GM21381 (cell line): Measurements from ENCODE around the gene MGME1.
"Not testable (repeated sequence)": the region's sequence is repeated elsewhere in the genome, so short reads cannot be mapped to it uniquely, and the experiment has no call there.

Experiments
- ATAC-seq: cut with Tn5 transposase; IDR thresholded peaks from one replicate; pipeline ENCODE4 v1.9.1; 2021; ENCODE audit warnings: mild to moderate bottlenecking, moderate library complexity; ENCODE audit not compliant: unreplicated experiment

MGME1 gene

GRCh38 chr20:17959257-17959627 is 9.6 kb upstream of the MGME1 start:
- no peak for ATAC-seq

DNA sequence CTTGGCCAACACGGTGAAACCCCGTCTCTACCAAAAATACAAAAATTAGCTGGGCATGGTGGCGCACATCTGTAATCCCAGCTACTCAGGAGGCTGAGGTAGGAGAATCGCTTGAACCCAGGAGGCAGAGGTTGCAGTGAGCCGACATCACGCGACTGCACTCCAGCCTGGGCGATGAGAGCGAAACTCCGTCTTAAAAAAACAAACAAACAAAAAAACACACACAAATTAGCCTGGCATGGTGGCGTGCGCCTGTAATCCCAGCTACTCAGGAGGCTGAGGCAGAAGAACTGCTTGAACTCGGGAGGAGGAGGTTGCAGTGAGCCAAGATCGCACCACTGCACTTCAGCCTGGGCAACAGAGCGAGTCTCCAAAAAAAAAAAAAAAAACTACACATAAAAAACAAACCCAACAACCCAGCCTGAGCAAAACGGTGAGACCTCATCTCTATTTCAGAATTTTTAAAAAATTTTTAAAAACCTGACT is 8.4 kb upstream of the MGME1 start:
- ATAC-seq, result not testable (repeated sequence)

DNA sequence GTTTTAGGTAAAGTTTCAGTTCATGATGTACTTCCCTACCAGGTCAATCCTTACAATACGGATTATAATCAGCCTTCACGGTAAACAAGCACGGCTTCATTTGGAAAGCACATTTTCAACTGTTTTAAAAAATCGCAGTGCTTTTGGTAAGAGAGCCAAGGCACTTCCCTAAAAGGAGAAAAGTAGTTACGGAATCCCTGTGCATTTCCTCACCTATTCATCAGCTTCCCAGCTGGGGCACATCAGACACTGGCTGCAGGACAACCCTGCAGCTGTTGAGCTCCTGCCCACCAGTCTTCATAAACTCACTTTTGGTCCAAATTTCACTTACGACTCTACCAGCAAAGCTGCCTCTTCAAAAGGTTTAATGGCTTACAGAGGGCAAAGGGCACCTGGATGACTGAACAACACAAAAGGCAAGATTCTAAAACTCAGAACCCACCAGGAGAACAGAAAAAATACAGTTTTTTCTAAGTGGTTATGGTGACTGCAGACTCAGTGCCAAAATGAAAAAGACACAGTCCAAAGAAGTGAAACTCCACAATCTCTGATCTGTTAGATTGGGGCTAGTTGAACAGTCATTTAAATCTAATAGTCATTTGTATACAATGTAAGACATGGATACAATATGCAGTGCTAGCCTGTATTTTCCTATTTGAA is 7.8 kb upstream of the MGME1 start:
- no peak for ATAC-seq

GRCh38 chr20:17961587-17961940 is 7.3 kb upstream of the MGME1 start:
- no peak for ATAC-seq

GRCh38 chr20:17963114-17963897 is 5.5 kb upstream of the MGME1 start:
- ATAC-seq, result no peak

- ATAC-seq, result no peak
Measured at GRCh38 chr20:17964073-17964472, 4.7 kb upstream of the MGME1 start.

DNA sequence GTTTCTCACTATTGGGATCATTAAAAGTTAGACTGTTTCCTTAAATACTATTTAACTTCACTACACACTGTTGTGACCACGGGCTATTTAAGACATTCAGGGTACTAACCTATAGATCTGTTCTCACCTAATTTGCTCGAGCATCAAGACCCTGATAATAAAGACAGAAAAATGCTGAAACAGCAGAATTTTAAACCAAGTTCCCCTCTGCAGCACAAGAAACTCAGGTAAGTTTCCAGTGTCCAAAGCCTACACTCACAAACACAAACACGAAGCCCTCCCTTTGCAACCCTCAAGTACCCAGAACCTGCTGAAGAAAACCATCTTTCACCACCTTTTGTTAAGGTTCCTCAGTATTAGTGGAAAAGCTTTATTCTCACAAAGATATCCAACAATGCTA is 4.2 kb upstream of the MGME1 start:
- no peak for ATAC-seq

DNA sequence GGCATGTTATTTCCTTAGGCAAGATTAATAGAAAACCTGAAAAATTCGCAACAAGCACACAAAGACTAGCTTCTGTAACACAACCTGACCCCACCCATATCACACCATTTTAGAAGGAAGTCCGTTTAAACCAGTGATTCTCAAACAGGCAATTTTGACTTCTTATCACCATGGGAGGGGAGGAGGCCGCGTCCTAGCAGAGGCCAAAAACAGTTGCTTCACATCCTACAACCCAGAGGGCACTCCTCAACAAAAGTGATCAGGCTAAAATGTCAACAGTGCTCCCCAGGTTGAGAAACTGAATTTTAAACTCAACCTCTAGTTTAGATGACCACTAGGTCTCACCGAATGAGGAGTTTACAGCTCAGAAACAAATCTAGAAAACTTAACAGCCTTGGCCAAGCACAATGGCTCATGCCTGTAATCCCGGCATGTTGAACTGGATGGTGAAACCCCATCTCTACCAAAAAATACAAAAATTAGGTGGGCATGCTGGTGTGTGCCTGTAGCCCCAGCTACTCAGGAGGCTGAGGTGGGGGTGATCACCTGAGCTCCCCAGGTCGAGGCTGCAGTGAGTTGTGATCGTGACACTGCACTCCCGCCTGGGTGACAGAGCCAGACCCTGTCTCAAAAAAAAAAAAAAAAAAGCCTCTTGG is 3.6 kb upstream of the MGME1 start:
- no peak for ATAC-seq

DNA sequence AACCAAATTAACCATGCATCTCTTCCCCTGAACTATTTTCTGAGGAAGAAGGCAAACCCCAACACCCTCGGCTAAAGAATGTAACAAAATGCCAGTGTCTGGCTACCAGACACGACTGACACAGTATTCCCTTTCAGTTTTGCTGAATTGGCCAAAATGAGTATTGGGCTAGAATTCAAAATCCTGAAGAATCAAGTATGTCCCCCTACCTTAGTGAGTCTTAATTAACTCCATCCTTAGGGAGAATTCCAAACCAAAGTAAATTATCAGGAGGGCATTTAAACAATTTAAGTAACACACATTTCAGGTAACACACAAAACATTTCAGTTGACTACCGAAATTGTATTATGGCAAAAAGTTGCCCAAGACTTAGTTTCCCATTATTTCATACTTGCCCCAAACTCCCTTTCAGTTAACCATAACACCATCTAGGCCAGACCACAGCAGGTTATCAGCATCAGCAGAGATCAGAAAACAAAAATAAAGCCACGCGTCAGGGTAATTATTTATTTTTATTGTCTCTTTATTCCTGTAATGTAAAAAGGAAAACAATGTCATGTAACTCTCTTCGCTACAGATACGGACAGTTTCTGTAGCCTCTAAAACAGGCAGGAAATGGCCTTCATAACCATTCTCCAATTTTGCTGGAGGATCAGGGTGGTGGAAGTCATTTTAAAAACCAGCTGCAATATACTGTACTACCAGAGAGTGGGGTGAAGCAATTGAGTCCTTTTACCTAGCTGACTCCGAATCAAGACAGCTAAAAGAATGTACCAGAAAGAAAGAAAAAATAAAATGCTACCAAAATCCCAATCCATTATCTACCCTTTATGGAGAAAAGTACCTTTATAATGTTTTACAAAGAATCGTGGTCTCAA is 2.1 kb upstream of the MGME1 start:
- no peak for ATAC-seq

DNA sequence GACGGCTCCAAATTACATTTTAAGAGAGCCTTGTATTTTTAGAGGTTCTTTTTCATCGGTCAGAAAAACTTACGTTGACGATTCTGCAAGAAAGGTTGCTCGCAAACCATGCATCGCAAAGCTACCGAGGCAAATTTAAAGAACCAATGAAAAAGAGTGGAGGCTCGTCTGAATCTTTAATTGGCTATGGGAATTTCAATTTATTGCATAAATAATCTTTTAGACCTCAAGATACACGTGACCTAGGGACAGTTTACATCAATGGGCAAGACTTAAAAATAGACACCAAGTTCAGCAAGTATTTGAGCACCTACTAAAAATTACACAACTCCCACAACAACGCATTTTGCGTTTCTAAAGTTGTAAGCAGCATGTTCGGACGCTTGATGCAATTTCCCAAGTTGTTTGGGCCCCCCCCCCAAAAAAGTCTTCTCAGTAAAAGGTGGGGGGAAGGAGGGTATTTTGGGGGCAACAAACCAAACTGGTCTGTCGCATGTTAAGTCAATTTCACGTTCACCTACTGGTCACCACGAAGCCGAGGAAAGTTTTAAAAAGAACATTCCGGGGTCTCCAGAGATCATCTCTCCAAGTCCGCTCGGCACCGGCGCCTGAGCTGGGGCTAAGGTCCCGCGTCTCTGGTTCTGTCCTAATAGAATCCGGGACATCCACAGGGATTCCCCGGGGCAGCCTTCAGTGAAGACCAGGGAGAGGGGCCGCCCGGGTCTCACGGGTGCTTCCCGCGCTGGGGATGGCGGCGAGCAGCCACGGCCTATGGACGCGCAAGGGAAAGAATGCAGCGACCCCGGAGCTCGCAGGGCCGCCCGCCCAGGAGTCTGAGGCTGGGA is 1.1 kb upstream of the MGME1 start:
- ATAC-seq, result peak; percentile 5

- ATAC-seq, result peak; percentile 12
Measured at GRCh38 chr20:17969278-17969883, 563 bp downstream of the MGME1 start.

GRCh38 chr20:17969884-17970409 is 1.1 kb downstream of the MGME1 start:
- no peak for ATAC-seq

DNA sequence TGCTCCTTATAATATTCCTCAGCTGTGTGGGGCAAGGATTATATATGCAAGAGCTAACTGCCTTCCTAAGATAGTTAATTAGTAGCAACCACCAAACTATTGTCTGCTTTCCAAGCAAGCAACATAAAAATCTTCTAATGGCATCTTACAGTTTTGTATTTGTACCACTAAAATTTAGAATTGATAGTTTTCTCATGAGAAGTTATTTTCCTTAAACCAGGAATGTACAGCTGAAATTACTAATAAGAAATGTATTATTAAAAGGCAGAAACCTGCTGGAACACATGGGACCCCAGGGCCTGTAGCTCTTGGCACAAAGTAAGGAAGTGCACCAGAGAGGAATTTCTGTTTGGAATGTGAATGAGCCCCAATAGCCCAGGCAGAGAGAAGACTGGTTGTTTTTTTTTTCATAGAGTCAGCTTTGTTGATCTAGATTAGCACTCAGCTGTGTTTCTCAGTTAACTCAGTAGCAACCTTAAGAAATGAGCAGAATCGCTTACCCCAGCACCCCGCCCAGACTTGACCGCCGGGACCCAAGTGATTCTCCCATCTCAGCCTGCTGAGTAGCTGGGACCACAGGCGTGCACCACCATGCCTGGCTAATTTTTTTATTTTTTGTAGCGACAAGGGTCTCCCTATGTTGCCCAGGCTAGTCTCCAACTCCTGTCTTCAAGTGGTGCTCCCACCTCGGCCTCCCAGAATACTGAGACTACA is 2.6 kb downstream of the MGME1 start:
- no peak for ATAC-seq

- ATAC-seq, result no peak
Measured at GRCh38 chr20:17972121-17972520, 3.3 kb downstream of the MGME1 start.

GRCh38 chr20:17976305-17976704 is 7.5 kb downstream of the MGME1 start:
- ATAC-seq, result no peak

DNA sequence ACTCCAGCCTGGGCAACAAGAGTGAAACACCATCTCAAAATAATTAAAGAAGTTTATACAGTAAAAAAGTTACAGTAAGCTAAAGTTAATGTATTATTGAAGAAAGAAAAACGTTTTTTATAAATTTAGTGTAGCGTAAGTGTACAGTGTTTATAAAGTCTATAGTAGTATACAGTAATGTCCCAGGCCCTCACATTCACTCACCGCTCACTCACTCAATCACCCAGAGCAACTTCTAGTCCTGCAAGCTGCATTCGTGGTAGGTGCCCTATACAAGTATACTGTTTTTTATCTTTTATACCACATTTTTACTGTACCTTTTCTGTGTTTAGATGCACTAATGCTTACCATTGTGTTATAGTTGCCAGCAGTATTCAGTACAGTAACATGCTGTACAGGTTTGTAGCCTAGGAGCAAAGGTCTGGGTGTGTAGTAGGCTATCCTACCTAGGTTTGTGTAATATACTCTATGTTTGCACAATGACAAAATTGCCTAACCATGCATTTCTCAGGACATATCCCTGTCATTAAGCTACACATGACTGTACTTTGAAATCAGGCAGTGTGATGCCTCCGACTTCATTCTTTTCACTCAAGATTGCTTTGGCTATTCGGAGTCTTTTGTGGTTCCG is 16.7 kb downstream of the MGME1 start:
- no peak for ATAC-seq

GRCh38 chr20:17987988-17988387 is 19.2 kb downstream of the MGME1 start:
- ATAC-seq, result no peak

GRCh38 chr20:17990278-17990972 is 21.6 kb downstream of the MGME1 start:
- no peak for ATAC-seq
